Measurements from ENCODE around the gene GSG1. TPM values are rescaled to one million over a fixed set of nuclear protein-coding genes. Genes with fewer than 3 reads are reported as not detected.

GSG1 gene
- 2.3 and 55.0 TPM in 2 replicates for total RNA-seq

DNA sequence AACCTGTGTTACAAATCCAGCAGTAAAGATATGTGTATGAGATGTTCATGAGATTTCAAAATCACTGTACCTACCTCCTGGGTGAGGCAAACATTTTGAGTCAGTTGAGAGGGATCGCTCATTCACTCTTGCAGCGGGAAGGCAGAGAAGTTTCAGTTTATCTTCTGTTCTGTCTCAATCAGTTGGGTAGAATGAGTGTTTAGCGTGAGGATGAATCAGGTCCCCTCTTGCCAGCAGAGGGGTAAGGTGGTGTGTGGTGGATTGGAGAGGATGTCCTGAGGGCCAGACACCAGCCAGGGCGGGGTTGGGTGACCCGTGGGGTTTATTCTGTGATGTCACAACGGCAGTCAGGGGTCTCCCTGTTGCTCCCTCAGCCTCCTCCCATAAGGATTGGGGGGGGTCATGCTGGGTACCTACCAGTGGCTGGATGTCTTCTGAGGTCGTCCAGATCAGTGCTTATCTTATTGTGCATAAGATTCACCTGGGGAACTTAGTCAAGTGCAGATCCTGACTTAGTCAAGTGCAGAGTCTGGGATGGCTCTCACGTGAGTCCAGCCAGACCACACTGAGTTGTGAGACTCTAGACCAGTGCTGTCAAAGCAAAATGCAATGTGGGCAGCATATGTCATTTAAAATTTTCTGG lies at the start of gene GSG1:
Gene GSG1 (minus strand): TSS at position 277 of the 643 bp plus-strand sequence. CDS start 155 bp downstream, at position 122.

DNA sequence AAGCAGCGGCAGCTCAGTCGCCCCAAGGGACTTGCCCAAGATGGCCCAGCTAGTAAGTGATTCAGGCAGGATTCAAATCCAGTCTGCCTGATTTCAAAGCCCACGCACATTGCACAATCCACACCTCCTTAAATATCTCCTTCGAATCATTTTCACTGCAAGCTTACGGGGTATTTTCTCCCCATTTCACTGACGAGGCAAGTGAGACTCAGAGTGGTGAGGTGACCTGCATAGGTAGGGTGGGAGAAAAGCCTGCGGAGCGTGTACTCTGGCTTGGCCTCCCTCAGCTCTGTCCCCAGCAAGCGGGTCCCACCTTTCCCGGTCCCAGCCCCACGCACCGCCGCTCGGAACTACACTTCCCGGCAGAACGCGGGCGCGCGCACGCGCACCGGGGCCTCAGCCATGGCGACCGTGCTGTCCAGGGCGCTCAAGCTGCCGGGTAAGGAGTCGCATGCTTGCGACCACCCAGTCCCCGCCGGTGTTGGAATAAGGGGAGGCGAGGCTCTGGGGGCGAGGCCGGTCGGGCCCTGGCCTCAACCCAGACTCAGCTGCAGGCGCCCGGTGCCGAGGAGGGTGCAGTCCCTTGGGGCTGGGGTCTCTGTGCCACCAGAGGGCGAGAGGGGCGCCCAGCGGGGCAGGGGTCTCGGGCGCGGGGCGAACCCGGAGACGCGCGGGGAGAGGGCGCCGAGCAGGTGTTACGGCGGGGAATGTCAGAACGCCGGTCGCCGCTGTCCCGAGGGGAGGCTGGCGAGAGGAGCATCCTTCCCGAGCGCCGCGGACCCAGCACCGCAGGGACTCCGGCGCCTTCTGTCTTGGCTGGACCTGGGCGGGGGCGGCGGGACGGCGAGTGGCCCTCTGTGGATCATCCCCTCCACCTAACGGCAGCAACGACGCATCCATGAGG lies 59.2 kb downstream of the GSG1 start, which contains the start of gene FAM234B:
Gene FAM234B (plus strand): TSS at position 380 of the 904 bp plus-strand sequence. CDS start 23 bp downstream, at position 403.

Other genes starting within 250 kb of the GSG1 start
- 8.1 and 14.6 TPM in 2 replicates for gene GPRC5A, start 212.1 kb downstream of the GSG1 start, total RNA-seq
- not detected in 2 replicates for gene GPRC5D, start 151.5 kb downstream of the GSG1 start, total RNA-seq
- gene HEBP1, start 103.4 kb downstream of the GSG1 start, total RNA-seq, result 38.5 and 43.6 TPM in 2 replicates
- 7.7 and 9.5 TPM in 2 replicates for gene FAM234B, start 59.3 kb downstream of the GSG1 start, total RNA-seq
- 472 and 513 TPM in 2 replicates for gene EMP1, start 93.1 kb upstream of the GSG1 start, total RNA-seq

Data from pericardium fibroblast (primary cell).